ENCODE measurements around the gene PNKD. TPM values are rescaled to one million over a fixed set of nuclear protein-coding genes. Genes with fewer than 3 reads are reported as not detected.
A peak's percentile ranks its signal among the peaks of the same experiment; 100 is the strongest.

PNKD gene
- total RNA-seq, 2 experiments from 2014 or later: 34.0 to 39.1 TPM

DNA sequence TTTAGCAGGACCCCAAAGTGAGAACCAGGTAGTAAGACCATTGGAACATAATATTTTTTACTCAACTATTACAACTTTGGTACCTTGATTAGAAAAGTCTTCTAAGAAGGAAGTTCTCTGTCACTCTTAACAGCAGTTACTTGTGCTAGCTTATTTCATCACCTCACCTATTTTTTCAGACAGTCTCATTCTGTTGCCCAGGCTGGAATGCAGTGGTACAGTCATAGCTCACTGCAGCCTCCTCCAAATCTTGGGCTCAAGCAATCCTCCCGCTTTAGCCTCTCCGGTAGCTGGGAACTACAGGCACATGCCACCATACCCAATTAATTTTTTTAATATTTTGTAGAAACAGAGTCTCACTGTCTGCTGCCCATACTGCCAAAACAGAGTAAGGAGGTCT, 35.3 kb upstream of the PNKD start:
- no peak for DNase-seq
- ChIA-PET CTCF (interaction anchor here (0.9 to 2.6 kb wide), 3 partner anchors 9 to 22 kb away, joined by 3 to 9 read pairs (median 3); no protein-coding TSS in a partner anchor), POLR2A (no interaction called here)
- H3K27ac Mint-ChIP-seq: no peak overlapping the region
- peaks cover 28% of the 10 kb centered on the region for H3K4me1 Mint-ChIP-seq
- H3K27me3 Mint-ChIP-seq: no peaks in the 10 kb centered on the region
- peaks cover 85% of the 10 kb centered on the region for H3K36me3 Mint-ChIP-seq (ENCODE audit: low read depth)
- H3K4me3 Mint-ChIP-seq: no peak overlapping the region
- no peaks in the 10 kb centered on the region for H3K9me3 Mint-ChIP-seq

DNA sequence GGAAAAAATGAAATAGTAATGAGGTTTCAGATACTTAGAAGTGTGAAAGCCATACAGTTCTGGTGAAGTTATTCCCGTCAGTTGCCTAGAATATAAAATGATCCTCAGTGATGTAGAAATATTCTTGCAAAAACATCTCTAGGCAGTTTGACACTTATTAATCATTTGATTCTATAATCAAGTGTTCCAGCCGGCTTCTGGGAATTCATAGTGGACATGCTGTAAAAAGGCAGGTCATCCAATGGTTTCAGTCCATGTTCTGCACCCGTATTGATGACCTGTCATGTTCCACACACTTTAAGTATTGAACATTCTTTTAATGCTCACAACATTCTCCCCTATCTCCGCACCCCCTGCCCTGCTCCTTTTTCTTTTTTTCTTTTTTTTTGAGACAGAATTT, 33.5 kb upstream of the PNKD start:
- CTCF ChIA-PET: no interaction called here
- Mint-ChIP-seq H3K4me1 (peaks cover 20% of the 10 kb centered on the region), H3K9me3 (no peaks in the 10 kb centered on the region), H3K4me3 (no peak overlapping the region), H3K36me3 (ENCODE audit: low read depth) (peaks cover 83% of the 10 kb centered on the region), H3K27me3 (no peaks in the 10 kb centered on the region), H3K27ac (no peak overlapping the region)
- DNase-seq: no peak
- POLR2A ChIA-PET: no interaction called here

DNA sequence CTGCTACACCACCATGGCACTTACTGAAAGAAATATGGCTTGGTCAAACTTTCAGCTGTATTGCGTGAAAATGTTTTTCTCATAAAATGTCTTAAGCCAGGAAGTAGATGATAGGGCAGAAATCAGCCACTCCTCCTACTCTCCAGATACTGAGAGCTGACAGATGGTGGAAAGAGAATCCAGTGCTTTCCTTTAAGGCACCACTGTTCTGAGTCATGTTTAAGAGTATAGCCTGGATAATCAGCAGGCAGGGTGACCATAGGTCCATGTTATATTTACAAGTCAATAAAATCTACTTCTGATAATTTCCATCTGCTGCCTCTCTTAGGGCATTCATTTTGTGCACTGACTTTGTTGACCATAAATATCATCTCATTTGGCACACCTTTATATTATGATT, 31.4 kb upstream of the PNKD start:
- ChIA-PET POLR2A (no interaction called here), CTCF (no interaction called here)
- peaks cover 87% of the 10 kb centered on the region for H3K36me3 Mint-ChIP-seq (ENCODE audit: low read depth)
- no peaks in the 10 kb centered on the region for H3K27me3 Mint-ChIP-seq
- no peak overlapping the region for H3K27ac Mint-ChIP-seq
- H3K9me3 Mint-ChIP-seq: no peaks in the 10 kb centered on the region
- H3K4me3 Mint-ChIP-seq: no peak overlapping the region
- H3K4me1 Mint-ChIP-seq: peaks cover 16% of the 10 kb centered on the region
- no peak for DNase-seq

DNA sequence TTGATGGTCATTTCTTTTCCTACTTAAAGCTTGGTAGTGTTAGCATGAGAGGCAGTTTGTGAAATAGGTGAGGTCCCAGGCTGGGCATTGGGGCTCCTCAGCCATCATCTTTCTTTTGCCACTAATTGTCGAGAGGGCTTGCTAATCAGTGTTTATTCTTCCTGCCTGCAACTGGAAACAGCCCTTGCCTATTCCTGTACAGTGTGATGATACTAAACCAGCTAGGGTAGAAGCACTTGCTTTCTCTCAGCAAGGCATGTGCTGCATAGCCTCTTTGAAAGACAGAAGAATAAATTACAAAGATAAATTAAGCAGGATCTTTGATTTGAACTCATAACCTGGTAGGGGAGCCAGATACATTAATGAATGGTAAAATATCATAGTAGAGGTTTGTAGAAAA, 26.1 kb upstream of the PNKD start:
- Mint-ChIP-seq H3K9me3 (no peaks in the 10 kb centered on the region), H3K27me3 (no peaks in the 10 kb centered on the region), H3K4me3 (no peak overlapping the region)

DNA sequence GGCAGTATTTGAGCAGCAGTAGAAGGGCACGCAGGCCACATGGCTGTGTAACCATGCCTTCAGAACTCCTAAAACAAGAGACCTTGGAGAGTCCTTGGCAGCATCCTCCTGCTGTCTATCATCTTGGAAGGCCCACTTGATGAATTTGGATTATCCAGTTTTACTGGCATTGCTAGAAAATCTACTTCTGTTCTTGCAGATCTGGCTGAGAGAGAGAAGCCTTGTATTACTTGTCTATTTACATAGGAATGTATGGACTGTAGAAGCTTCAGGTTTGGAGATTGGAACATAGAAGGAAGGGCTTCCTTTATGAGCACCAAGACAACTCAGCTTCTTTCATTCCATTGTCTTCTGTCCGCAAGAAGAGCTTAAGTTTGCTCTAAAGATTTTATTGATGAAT, 25.7 kb upstream of the PNKD start:
- H3K4me1 Mint-ChIP-seq: peaks cover 13% of the 10 kb centered on the region
- CTCF ChIA-PET: interaction anchor here (1.1 to 3.1 kb wide), 7 partner anchors 9 to 26 kb away, joined by 3 to 13 read pairs (median 5); partner anchors contain the start of genes AAMP and PNKD
- no peak overlapping the region for H3K4me3 Mint-ChIP-seq
- DNase-seq: no peak
- no peaks in the 10 kb centered on the region for H3K27me3 Mint-ChIP-seq
- peaks cover 89% of the 10 kb centered on the region for H3K36me3 Mint-ChIP-seq (ENCODE audit: low read depth)
- no peaks in the 10 kb centered on the region for H3K9me3 Mint-ChIP-seq
- POLR2A ChIA-PET: no interaction called here
- no peak overlapping the region for H3K27ac Mint-ChIP-seq

More for the DNA sequence above, 26.1 kb upstream of the PNKD start:
- H3K36me3 Mint-ChIP-seq (ENCODE audit: low read depth): peaks cover 88% of the 10 kb centered on the region
- CTCF ChIA-PET: interaction anchor here (0.6 to 3.1 kb wide), 8 partner anchors 13 to 516 kb away, joined by 3 to 13 read pairs (median 4); partner anchors contain the start of genes AAMP and PNKD
- no peak overlapping the region for H3K27ac Mint-ChIP-seq
- POLR2A ChIA-PET: interaction anchor here (0.5 kb wide), 1 partner anchor 16 kb away, joined by 5 read pairs; no protein-coding TSS in a partner anchor
- no peak for DNase-seq
- peaks cover 15% of the 10 kb centered on the region for H3K4me1 Mint-ChIP-seq

DNA sequence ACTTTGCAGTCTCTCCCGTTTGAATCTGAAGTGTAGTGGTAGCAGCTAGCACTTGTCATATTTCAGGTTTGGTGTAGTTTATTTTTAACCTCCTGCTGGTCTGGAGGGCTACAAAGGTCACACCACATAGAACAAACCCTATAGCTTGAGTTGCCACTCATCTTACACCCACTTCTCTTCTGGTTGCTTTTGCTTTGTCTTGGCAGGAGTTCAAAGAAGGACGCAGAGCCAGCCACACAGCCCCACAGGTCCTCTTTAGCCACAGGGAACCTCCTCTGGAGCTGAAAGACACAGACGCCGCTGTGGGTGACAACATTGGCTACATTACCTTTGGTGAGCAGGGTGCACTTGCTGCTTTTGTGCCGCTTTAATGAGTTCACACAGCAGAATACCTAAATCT, 25.1 kb upstream of the PNKD start:
- no peak for DNase-seq
- ChIA-PET CTCF (interaction anchor here (0.5 to 3.1 kb wide), 6 partner anchors 8 to 381 kb away, joined by 3 to 13 read pairs (median 4); no protein-coding TSS in a partner anchor), POLR2A (no interaction called here)
- H3K4me1 Mint-ChIP-seq: peaks cover 16% of the 10 kb centered on the region
- no peaks in the 10 kb centered on the region for H3K27me3 Mint-ChIP-seq
- no peak overlapping the region for H3K27ac Mint-ChIP-seq
- H3K9me3 Mint-ChIP-seq: no peaks in the 10 kb centered on the region
- peaks cover 89% of the 10 kb centered on the region for H3K36me3 Mint-ChIP-seq (ENCODE audit: low read depth)
- H3K4me3 Mint-ChIP-seq: no peak overlapping the region

DNA sequence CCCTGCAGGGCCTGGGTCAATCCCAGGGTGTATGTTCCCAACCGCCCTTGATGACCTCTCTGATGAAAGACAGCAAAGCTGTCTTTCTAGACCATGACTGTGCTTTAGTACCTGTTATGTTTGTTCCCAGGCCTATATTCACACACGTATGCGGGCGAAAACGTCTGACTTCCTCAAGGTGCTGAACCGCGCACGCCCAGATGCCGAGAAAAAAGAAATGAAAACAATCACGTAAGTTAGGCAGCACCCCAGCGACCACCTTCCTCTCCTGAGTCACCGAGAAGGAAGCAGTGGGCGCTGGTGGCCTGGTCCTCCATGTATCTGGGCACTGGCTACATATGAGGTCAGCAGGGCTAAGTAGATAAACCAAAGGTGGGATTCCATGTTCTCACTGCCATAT, 20.6 kb upstream of the PNKD start:
- Mint-ChIP-seq H3K4me3 (no peak overlapping the region), H3K27ac (no peak overlapping the region), H3K27me3 (no peaks in the 10 kb centered on the region), H3K36me3 (ENCODE audit: low read depth) (peaks cover 87% of the 10 kb centered on the region), H3K4me1 (peaks cover 7% of the 10 kb centered on the region), H3K9me3 (no peaks in the 10 kb centered on the region)
- ChIA-PET POLR2A (no interaction called here), CTCF (no interaction called here)
- no peak for DNase-seq

DNA sequence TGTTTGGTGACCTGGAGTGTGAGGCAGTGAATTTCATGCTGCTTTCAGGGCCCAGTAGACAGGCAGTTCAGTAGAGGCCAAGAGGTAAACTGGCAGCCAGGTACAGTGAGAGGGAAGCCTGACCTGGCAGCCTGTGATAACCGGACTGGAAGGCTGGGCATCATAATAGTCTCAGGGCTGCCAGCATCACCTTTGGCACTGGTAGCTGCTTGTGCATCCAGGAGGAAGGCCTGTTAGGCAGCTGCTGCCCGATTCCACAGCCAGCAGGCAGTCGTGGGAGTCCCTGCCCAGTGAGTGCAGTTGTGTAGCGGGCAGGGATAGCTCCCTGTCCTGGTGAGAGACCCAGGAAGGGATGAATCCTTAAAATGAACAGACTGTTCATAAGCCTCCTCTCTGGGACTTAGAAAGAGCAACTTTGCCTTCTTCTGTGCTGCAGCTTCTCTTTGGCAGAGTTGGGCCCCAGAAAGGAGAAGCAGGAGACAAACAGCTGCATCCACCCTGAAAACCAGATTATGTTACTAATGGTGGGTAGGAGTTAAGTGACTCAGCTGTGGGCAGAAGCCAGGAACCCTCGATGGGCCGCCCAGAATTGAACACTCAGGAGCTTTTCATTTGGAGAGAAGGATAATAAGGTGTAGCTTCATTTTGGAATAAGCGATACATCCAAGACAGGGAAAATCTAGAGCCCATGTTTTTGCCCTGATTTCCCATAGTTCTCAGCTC, 17.6 kb upstream of the PNKD start:
- POLR2A ChIA-PET: interaction anchor here (1.5 kb wide), 1 partner anchor 33 kb away, joined by 3 read pairs; no protein-coding TSS in a partner anchor
- H3K9me3 Mint-ChIP-seq: no peaks in the 10 kb centered on the region
- H3K4me3 Mint-ChIP-seq: no peak overlapping the region
- peaks cover 74% of the 10 kb centered on the region for H3K36me3 Mint-ChIP-seq (ENCODE audit: low read depth)
- peak overlapping the region; percentile 57 for H3K27ac Mint-ChIP-seq
- DNase-seq: no peak
- CTCF ChIA-PET: interaction anchor here (1.0 to 1.7 kb wide), 8 partner anchors 8 to 458 kb away, joined by 3 to 6 read pairs (median 3); partner anchors contain the start of gene TTLL4
- peaks cover 19% of the 10 kb centered on the region for H3K4me1 Mint-ChIP-seq
- no peaks in the 10 kb centered on the region for H3K27me3 Mint-ChIP-seq

DNA sequence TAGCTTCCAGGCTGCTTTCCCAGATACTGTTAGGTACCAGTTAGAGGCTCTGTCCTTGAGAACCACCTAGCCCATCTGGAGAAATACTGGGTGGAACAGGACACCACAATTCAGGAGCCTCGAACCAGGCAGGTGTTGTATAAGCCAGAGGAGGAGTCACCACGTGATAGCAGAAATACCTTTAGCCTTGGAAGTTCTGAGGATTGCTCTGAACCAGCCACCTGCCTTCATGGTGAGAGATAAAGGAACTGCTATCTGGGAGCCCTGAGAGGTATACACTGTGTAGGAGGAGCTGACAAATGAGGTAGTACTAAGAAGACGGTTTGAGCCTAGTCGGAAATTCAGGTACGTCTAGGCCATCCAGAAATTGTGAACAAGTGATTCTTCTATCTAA, 17.1 kb upstream of the PNKD start:
- H3K4me3 Mint-ChIP-seq: no peak overlapping the region
- CTCF ChIA-PET: interaction anchor here (1.0 to 1.6 kb wide), 7 partner anchors 8 to 457 kb away, joined by 3 to 4 read pairs (median 3); partner anchors contain the start of gene TTLL4
- H3K27ac Mint-ChIP-seq: peak overlapping the region; percentile 57
- no peaks in the 10 kb centered on the region for H3K27me3 Mint-ChIP-seq
- DNase-seq: no peak
- POLR2A ChIA-PET: interaction anchor here (1.5 kb wide), 1 partner anchor 33 kb away, joined by 3 read pairs; no protein-coding TSS in a partner anchor
- no peaks in the 10 kb centered on the region for H3K9me3 Mint-ChIP-seq
- peaks cover 70% of the 10 kb centered on the region for H3K36me3 Mint-ChIP-seq (ENCODE audit: low read depth)
- peaks cover 17% of the 10 kb centered on the region for H3K4me1 Mint-ChIP-seq

DNA sequence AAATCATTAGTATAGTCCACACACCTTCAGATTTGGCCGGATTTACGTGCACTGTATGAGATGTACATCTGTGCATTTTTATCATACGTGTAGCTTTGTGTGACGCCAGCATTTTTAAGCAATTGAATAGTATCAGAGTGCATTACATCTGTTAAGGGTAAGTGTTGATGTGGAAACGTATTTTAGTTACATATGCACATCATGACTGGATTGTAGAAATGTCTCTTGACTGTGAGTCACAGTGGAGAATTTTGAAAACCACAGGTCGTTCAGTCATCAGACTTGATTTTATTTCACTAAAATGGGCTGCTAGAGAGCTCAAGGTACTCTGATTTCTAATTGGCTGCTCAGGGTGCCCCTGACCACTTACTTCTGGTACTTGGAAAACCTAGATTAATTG, 14.9 kb upstream of the PNKD start:
- CTCF ChIA-PET: interaction anchor here (1.2 to 2.9 kb wide), 5 partner anchors 13 to 24 kb away, joined by 3 to 12 read pairs (median 4); partner anchors contain the start of genes AAMP and PNKD
- Mint-ChIP-seq H3K27ac (no peak overlapping the region), H3K4me1 (peaks cover 21% of the 10 kb centered on the region), H3K9me3 (no peaks in the 10 kb centered on the region), H3K4me3 (no peak overlapping the region), H3K36me3 (ENCODE audit: low read depth) (peaks cover 51% of the 10 kb centered on the region), H3K27me3 (no peaks in the 10 kb centered on the region)
- DNase-seq: no peak
- POLR2A ChIA-PET: no interaction called here

DNA sequence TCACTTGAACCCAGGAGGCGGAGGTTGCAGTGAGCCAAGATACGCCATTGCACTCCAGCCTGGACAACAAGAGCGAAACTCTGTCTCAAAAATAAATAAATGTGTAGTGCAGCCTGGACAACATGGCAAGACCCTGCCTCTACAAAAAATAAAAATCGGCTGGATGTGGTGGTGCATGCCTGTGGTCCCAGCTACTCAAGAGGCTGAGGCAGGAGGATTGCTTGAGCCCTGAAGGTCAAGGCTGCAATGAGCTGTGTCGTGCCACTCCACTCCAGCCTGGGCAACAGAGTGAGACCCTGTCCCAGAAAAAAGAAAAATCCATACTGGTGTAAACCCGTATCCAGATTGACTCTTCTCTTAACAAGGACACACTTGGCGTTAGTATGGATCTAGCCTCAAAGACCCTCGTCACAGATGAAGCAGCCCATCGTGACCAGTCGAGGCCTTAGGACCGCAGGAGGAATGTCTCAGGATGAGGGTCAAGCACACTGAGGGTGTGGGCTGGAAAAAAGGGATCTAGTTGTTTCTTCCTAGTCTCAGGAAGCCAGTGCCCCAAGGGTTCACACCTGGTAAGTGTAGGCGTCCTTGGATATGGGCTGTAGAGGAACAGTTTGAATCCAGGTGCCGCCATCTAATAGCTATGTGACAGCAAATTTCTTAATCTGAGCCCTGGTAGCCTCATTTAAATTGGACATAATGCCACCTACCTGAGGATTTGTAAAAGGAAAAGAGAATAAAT, 13.5 kb upstream of the PNKD start:
- Mint-ChIP-seq H3K27ac (peak overlapping the region; percentile 36), H3K27me3 (no peaks in the 10 kb centered on the region), H3K36me3 (ENCODE audit: low read depth) (peaks cover 40% of the 10 kb centered on the region), H3K4me1 (peaks cover 21% of the 10 kb centered on the region), H3K9me3 (no peaks in the 10 kb centered on the region), H3K4me3 (no peak overlapping the region)
- CTCF ChIA-PET: interaction anchor here (0.6 to 2.9 kb wide), 18 partner anchors 9 to 184 kb away, joined by 3 to 14 read pairs (median 4); partner anchors contain the start of genes AAMP, ARPC2 and PNKD
- no peak for DNase-seq
- POLR2A ChIA-PET: interaction anchor here (0.6 kb wide), 1 partner anchor 104 kb away, joined by 4 read pairs; no protein-coding TSS in a partner anchor

DNA sequence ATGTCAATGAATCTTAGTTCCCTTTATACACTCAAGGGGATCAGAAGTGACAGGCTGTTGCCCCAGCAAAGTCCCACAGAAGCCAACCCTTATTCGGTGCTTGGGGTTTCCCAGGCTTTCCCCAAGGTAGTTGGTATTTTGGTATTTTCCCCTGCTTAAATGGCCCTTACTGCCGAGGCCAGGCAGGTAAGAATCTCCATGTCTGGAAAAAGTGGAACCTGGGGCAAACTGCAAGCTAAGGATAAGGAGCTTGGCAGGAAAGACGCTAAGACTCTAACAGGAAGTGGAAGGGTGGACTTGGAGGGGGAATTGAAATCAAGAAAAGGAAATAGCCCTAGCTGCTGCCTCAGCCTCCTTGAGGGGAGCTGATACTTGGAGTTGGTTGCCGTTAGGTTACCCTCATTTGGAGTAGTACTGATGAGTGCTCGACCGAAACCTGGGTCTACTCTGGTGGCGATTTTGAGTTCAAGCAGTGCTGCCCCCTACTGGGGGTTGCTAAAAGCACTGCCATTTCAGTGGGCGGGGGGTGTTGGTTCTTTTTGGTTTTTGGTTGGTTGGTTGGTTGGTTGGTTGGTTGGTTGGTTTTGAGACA, 12.8 kb upstream of the PNKD start:
- Mint-ChIP-seq H3K27ac (peak overlapping the region; percentile 80), H3K27me3 (no peaks in the 10 kb centered on the region), H3K9me3 (no peaks in the 10 kb centered on the region), H3K4me1 (peaks cover 21% of the 10 kb centered on the region), H3K4me3 (no peak overlapping the region), H3K36me3 (ENCODE audit: low read depth) (peaks cover 33% of the 10 kb centered on the region)
- ChIA-PET CTCF (interaction anchor here (0.6 to 2.9 kb wide), 17 partner anchors 8 to 382 kb away, joined by 3 to 14 read pairs (median 5); partner anchors contain the start of genes AAMP, ARPC2 and PNKD), POLR2A (interaction anchor here (0.6 kb wide), 1 partner anchor 103 kb away, joined by 4 read pairs; no protein-coding TSS in a partner anchor)
- peak; percentile 67 for DNase-seq
